ENCODE measurements around the gene GPX4. TPM values are rescaled to one million over a fixed set of nuclear protein-coding genes. Genes with fewer than 3 reads are reported as not detected.

GPX4 gene
- total and polyA plus RNA-seq, 2 donors (not counting 3 experiments of a cell fraction or from before 2014, with no cell fraction given), result 469 to 1,136 TPM

DNA sequence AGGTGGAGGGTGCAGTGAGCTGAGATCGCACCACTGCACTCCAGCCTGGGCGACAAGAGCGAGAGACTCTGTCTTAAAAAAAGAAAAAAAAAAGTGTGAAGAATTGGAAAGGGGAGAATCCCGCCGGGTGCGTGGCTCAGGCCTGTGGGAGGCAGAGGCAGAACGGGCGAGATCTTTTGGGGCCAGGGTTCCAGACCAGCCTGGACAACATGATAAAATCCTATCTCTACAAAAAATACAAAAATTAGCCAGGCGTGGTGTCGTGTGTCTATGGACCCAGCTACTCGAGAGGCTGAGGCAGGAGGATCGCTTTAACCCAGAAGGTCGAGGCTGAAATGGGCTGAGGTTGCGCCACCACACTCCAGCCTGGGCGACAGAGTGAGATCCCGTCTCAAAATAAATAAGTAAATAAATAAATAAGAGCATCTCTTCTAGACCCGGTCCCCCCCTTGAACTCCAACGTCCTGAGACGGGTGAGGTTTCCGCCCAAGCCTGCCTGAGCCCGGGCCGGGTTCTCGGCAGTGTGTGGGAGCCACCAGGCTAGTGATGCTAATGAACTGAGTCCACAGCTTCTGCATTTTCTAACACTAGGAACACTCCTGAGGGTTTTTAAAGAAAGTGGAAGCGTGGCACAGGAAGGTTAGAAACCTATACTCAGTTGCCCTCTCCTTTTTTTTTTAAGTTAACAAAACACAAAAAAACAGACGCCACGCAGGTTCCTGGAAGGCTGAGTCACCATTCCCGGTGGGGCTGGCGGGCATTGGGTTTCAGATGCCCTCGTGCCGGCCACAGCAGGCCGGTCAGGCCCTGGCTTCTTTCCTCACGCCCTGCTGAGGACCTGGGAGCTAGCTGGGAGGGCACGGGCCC is 22.0 kb downstream of the GPX4 start:
- H3K79me2 ChIP-seq (ENCODE audit: control insufficient read depth, insufficient read depth, low read length), result peaks cover 50% of the 10 kb centered on the region
- peak; percentile 95 for FAIRE-seq
- peaks cover 19% of the 10 kb centered on the region for H3K4me1 ChIP-seq (ENCODE audit: control insufficient read depth, extremely low read depth, insufficient read depth, low read length)
- H2AFZ ChIP-seq (ENCODE audit: low read depth, low read length), result no peak overlapping the region
- DNase-seq (ENCODE audit: low read depth, low spot score), result peak; percentile 83
- peak overlapping the region; percentile 80 for H3K27ac ChIP-seq (ENCODE audit: insufficient read depth, low read depth, low read length)
- dilution Hi-C loops (cut with MboI; ENCODE audit: extremely low pct_ligation_motif_present, low sequenced_read_pairs) (no loop called here), intact Hi-C loops (cut with micrococcal nuclease) (no loop called here)
- peak overlapping the region; percentile 38 for H3K4me2 ChIP-seq (ENCODE audit: insufficient read depth, low read length)
- POLR2A ChIA-PET, result no interaction called here
- peaks cover 16 to 42% of the 10 kb centered on the region in 2 experiments for H3K36me3 ChIP-seq (ENCODE audit: control insufficient read depth in 2 of 2, extremely low read depth in 1 of 2, insufficient read depth in 2 of 2, low read length in 2 of 2)
- TF ChIP-seq POLR2AphosphoS5 (IDR thresholded peaks at IDR 0.05; ENCODE audit: insufficient read depth, low read depth, low read length) (peak; percentile 53), MYC (IDR thresholded peaks at IDR 0.05; ENCODE audit: low read depth, low read length) (peak; percentile 6), POLR2A (IDR thresholded peaks at IDR 0.05; ENCODE audit: low read depth, low read length) (no peak), EZH2 (IDR thresholded peaks at IDR 0.05; ENCODE audit: borderline replicate concordance, low read depth, low read length, severe bottlenecking) (no peak), FOS (IDR thresholded peaks at IDR 0.05; ENCODE audit: borderline replicate concordance, insufficient read depth, low read length) (peak; percentile 75), GATA2 (IDR thresholded peaks at IDR 0.05; ENCODE audit: insufficient read depth, insufficient read length, low read depth, low read length) (no peak), JUN (IDR thresholded peaks at IDR 0.05; ENCODE audit: borderline replicate concordance, insufficient read depth, insufficient read length, low read depth) (peak; percentile 53)
- TF ChIP-seq, protein P1, sequence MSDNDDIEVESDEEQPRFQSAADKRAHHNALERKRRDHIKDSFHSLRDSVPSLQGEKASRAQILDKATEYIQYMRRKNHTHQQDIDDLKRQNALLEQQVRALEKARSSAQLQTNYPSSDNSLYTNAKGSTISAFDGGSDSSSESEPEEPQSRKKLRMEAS (IDR thresholded peaks at IDR 0.05; ENCODE audit: insufficient read depth, insufficient read length), result peak; percentile 54
- TF ChIP-seq, protein P2, sequence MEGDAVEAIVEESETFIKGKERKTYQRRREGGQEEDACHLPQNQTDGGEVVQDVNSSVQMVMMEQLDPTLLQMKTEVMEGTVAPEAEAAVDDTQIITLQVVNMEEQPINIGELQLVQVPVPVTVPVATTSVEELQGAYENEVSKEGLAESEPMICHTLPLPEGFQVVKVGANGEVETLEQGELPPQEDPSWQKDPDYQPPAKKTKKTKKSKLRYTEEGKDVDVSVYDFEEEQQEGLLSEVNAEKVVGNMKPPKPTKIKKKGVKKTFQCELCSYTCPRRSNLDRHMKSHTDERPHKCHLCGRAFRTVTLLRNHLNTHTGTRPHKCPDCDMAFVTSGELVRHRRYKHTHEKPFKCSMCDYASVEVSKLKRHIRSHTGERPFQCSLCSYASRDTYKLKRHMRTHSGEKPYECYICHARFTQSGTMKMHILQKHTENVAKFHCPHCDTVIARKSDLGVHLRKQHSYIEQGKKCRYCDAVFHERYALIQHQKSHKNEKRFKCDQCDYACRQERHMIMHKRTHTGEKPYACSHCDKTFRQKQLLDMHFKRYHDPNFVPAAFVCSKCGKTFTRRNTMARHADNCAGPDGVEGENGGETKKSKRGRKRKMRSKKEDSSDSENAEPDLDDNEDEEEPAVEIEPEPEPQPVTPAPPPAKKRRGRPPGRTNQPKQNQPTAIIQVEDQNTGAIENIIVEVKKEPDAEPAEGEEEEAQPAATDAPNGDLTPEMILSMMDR (IDR thresholded peaks at IDR 0.05; ENCODE audit: extremely low read depth in 1 of 2, insufficient read depth in 1 of 2, low read depth in 1 of 2, low read length in 2 of 2), result no peak
- CTCF ChIA-PET, result interaction anchor here (2.2 kb wide), 1 partner anchor 12 kb away, joined by 10 read pairs; no protein-coding TSS in a partner anchor
- no peaks in the 10 kb centered on the region for H3K9me3 ChIP-seq (replicated peaks; ENCODE audit: control insufficient read depth, insufficient read depth, low read length)
- H3K4me3 ChIP-seq (replicated peaks in 1 of 3; ENCODE audit: insufficient read depth in 1 of 3, low read depth in 1 of 3, low read length in 3 of 3), result no peak overlapping the region
- H4K20me1 ChIP-seq (replicated peaks; ENCODE audit: control insufficient read depth, extremely low read depth, insufficient read depth, low read length), result no peaks in the 10 kb centered on the region
- BruUV-seq (replicated peaks), result no TSS peak
- H3K27me3 ChIP-seq (ENCODE audit: control insufficient read depth in 2 of 2, insufficient read depth in 2 of 2, low read length in 2 of 2), result no peaks in the 10 kb centered on the region
- no peaks in the 10 kb centered on the region for H3K9me1 ChIP-seq (replicated peaks; ENCODE audit: control insufficient read depth, extremely low read depth, insufficient read depth, low read length)
- H3K9ac ChIP-seq (replicated peaks; ENCODE audit: extremely low read depth, insufficient read depth, low read length), result peak overlapping the region; percentile 28

Data from endothelial cell of umbilical vein (primary cell).